Thyroid gland (tissue), 4 donors: ENCODE results near the gene CYP24A1. TPM values are rescaled to one million over a fixed set of nuclear protein-coding genes. Genes with fewer than 3 reads are reported as not detected.

Experiments
- DNase-seq, 2 donors: peaks; one replicate each; pipeline ENCODE4 v3.0.0-alpha.2; 2019
- H3K27ac ChIP-seq, 3 donors: fragments of 200-600 bp; sonication (generic); 1 replicate in 2 of 3; 2 replicates in 1 of 3; pipeline ENCODE4 v1.5.1; 2016 to 2019; ENCODE audit warnings: mild to moderate bottlenecking in 1 of 3, moderate library complexity in 1 of 3
- H3K27me3 ChIP-seq: fragments of 200-600 bp; sonication (generic); one replicate; pipeline ENCODE4 v1.5.1; 2019
- H3K36me3 ChIP-seq, 2 donors: fragments of 200-600 bp; sonication (generic); one replicate each; pipeline ENCODE4 v1.5.1; 2016 to 2019
- H3K4me1 ChIP-seq, 2 donors: fragments of 200-600 bp; sonication (generic); one replicate each; pipeline ENCODE4 v1.5.1; 2017 to 2019
- H3K4me3 ChIP-seq, 3 donors: fragments of 200-600 bp; sonication (generic); replicated peaks in 1 of 3; 1 replicate in 2 of 3; 2 replicates in 1 of 3; pipeline ENCODE4 v1.5.1; 2016; ENCODE audit warnings: mild to moderate bottlenecking in 1 of 3
- H3K9me3 ChIP-seq: fragments of 200-600 bp; sonication (generic); one replicate; pipeline ENCODE4 v1.5.1; 2017
- CTCF ChIP-seq, 6 experiments: fragments of 200-600 bp in 3 of 6; fragments of 450-650 bp in 3 of 6; sonication (generic) in 3 of 6; IDR thresholded peaks; one replicate each; pipeline ENCODE4 v1.5.1; 2016 to 2019; ENCODE audit warnings: antibody characterized with exemption in 6 of 6, mild to moderate bottlenecking in 2 of 6, inconsistent platforms in 1 of 6, moderate library complexity in 1 of 6
- POLR2A ChIP-seq, 2 donors: fragments of 450-650 bp; IDR thresholded peaks; one replicate each; pipeline ENCODE4 v1.6.1; 2017; ENCODE audit warnings: antibody characterized with exemption in 2 of 2, mild to moderate bottlenecking in 2 of 2, moderate library complexity in 1 of 2
- WGBS, 2 donors: methylation state at CpG; one replicate each; pipeline ENCODE4 v1.1.5; 2017; 5-methylcytosine and 5-hydroxymethylcytosine counted together
- intact Hi-C: fragments of 100-400 bp; cut with DNase I; formaldehyde crosslinking; loops from one replicate; pipeline ENCODE4 v1.15.1; 2023
- total RNA-seq, 4 donors: library from RNA; depleted of rRNA; stranded (reverse); fragments of >200 nt; gene quantifications; one replicate each; pipeline ENCODE4 v1.2.3, GENCODE V29; 2016

Gene CYP24A1
- total RNA-seq, 4 donors from 2014 or later: 0.44 to 6.6 (median 0.67) TPM; not detected in 1

DNA sequence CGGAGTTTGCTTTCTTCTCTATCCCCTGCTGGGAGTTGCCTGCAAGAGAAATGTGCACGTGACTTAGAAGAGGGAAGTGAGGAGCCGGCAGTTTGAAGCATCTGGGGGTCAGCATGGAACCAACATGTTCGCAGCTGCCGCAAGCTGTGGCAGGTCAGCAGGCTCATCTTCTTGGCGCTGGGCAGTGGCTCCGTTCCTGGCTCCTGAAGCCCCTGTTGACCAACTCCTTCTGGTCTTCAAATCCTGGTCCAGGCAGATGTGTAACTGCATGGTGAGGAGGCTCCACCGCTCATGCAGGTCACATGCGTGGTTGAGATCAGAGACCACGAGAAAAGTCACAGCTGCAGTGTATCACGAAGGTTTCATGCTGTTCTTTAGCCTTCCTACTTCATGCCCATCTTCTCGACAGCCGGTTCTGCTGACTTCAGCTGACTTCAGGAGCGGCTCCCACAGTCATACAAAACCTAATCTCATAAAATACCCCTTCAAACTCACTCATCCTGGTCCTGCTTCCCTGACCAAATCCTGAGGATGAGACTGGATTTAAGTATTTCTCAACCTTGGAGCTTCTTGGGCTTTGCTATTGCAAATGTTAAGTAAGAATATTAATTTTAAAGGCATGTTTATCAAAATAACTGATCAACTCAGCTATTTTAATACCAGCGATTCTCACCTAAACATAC lies 58.5 kb downstream of the CYP24A1 start:
- Histone ChIP-seq H3K27ac (no peak overlapping the region), H3K36me3 (no peaks in the 10 kb centered on the region), H3K4me1 (no peaks in the 10 kb centered on the region), H3K4me3 (no peak overlapping the region), H3K27me3 (no peaks in the 10 kb centered on the region), H3K9me3 (no peaks in the 10 kb centered on the region)
- 90 to 91% methylated on average over 15 of the region's 15 CpGs for WGBS, 2 donors
- DNase-seq: no peak
- TF ChIP-seq POLR2A (IDR thresholded peaks at IDR 0.05): no peak
- TF ChIP-seq CTCF (IDR thresholded peaks at IDR 0.05): no peak
- intact Hi-C loops: no loop called here

GRCh38 chr20:54114109-54114508 lies 59.7 kb downstream of the CYP24A1 start:
- intact Hi-C loops: no loop called here
- DNase-seq: no peak
- Histone ChIP-seq H3K4me3 (no peak overlapping the region), H3K27me3 (no peaks in the 10 kb centered on the region), H3K4me1 (no peaks in the 10 kb centered on the region), H3K27ac (no peak overlapping the region), H3K36me3 (no peaks in the 10 kb centered on the region), H3K9me3 (no peaks in the 10 kb centered on the region)
- TF ChIP-seq CTCF (IDR thresholded peaks at IDR 0.05): no peak
- TF ChIP-seq POLR2A (IDR thresholded peaks at IDR 0.05): no peak
- 55 to 61% methylated on average over 2 of the region's 2 CpGs for WGBS, 2 donors

- Histone ChIP-seq H3K4me1 (no peaks in the 10 kb centered on the region), H3K4me3 (no peak overlapping the region), H3K27me3 (no peaks in the 10 kb centered on the region), H3K27ac (no peak overlapping the region), H3K36me3 (no peaks in the 10 kb centered on the region), H3K9me3 (no peaks in the 10 kb centered on the region)
- TF ChIP-seq CTCF (IDR thresholded peaks at IDR 0.05) (no peak), POLR2A (IDR thresholded peaks at IDR 0.05) (no peak)
- 91 to 98% methylated on average over 2 of the region's 2 CpGs for WGBS, 2 donors
- intact Hi-C loops: no loop called here
- no peak for DNase-seq
These were observed 60.2 kb downstream of the CYP24A1 start for GRCh38 chr20:54113566-54113965.

DNA sequence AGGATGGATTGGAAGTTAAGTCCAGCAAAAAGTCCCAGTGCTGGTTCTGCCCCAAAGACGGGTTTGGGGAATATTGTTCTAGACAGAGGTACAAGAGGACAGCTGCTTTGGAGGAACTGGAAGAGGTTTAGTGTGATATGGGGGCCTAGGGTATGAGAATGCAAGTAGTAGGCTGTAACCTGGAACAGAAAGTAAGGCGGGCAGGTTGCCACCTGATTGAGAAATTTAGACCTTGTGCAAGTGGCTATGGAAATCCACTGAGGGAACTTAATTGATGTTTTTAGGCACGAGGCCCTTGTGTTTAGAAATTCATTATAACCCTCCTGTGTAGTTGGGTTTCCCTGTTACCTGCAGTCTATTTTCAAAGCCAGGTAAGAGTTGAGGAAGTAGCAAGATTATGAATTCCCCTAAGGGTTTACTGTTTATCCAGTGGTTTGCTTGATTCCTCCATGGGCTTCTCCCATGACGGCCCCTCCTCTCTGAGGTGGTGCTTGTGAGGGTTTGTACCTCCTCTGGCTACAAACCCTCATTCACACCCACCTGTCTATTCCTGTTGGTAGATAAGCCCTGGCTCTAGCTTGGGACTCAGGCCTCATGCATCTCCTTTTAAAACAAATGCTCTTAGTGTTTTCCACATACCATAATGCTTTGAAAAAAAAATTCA lies 61.4 kb downstream of the CYP24A1 start:
- no peaks in the 10 kb centered on the region for H3K4me1 ChIP-seq
- H3K27me3 ChIP-seq: no peaks in the 10 kb centered on the region
- DNase-seq: no peak
- no peak for TF ChIP-seq POLR2A (IDR thresholded peaks at IDR 0.05)
- TF ChIP-seq CTCF (IDR thresholded peaks at IDR 0.05): no peak
- no peaks in the 10 kb centered on the region for H3K9me3 ChIP-seq
- H3K36me3 ChIP-seq: no peaks in the 10 kb centered on the region
- H3K4me3 ChIP-seq: no peak overlapping the region
- 87 to 91% methylated on average over 4 of the region's 4 CpGs for WGBS, 2 donors
- no peak overlapping the region for H3K27ac ChIP-seq
- intact Hi-C loops: no loop called here

DNA sequence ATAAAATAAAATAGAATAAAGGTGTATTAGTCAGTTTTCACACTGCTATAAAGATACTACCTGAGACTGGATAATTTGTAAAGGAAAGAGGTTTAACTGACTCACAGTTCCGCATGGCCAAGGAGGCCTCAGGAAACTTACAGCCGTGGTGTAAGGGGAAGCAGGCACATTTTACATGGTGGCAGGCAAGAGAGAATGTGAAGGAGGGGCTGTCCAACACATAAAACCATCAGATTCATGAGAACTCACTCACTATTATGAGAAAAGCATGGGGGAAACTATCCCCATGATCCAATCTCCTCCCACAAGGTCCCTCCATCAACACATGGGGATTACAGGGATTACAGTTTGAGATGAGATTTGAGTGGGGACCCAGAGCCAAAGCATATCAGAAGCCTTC lies 62.3 kb downstream of the CYP24A1 start:
- no peak for DNase-seq
- intact Hi-C loops: no loop called here

More for the DNA sequence above, 62.3 kb downstream of the CYP24A1 start:
- Histone ChIP-seq H3K27ac (no peak overlapping the region), H3K27me3 (no peaks in the 10 kb centered on the region), H3K4me3 (no peak overlapping the region), H3K36me3 (no peaks in the 10 kb centered on the region), H3K9me3 (no peaks in the 10 kb centered on the region), H3K4me1 (no peaks in the 10 kb centered on the region)
- 89 to 92% methylated on average over 2 of the region's 2 CpGs for WGBS, 2 donors
- no peak for TF ChIP-seq CTCF (IDR thresholded peaks at IDR 0.05)
- no peak for TF ChIP-seq POLR2A (IDR thresholded peaks at IDR 0.05)
